Measurements from ENCODE around the gene TSHZ3. TPM values are rescaled to one million over a fixed set of nuclear protein-coding genes. Genes with fewer than 3 reads are reported as not detected.

Gene TSHZ3
- total and polyA plus RNA-seq, 2 of the 13 experiments (the other 11 are each of a cell fraction or from before 2014, with no cell fraction given): not detected

DNA sequence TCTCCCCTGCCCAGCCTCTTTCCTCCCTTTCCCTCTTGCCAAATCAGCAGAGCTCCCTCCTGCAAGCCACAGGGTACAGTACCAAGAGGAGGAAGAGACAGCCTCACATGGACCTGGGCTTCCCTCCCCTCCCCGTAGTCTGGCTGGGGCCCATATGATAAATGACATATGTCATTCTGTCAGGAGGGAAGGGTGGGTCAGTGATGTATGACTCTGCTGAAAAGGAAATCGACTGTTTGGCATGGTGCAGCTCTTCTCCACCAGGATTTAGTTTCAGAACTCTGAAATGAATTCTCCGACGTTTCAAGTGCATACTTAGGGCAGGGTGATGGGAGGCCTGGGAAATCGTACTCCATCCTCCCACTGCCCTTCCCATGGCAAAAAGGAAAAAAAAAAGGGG is 9.8 kb downstream of the TSHZ3 start:
- no TSS peak for BruUV-seq (replicated peaks)
- no peak overlapping the region for H3K4me2 ChIP-seq (ENCODE audit: low read depth, low read length)
- in situ Hi-C loops (cut with HindIII; ENCODE audit: extremely low pct_ligation_motif_present, low pct_unique_long_range_greater_than_20kb) (no loop called here), intact Hi-C loops (cut with micrococcal nuclease; ENCODE audit: unreplicated experiment) (no loop called here)
- H2AFZ ChIP-seq (ENCODE audit: low read length): no peak overlapping the region
- H4K20me1 ChIP-seq (ENCODE audit: insufficient read depth, low read length): no peaks in the 10 kb centered on the region
- DNase-seq (ENCODE audit: low spot score) (no peak), ATAC-seq (no peak), FAIRE-seq (no peak)
- no peaks in the 10 kb centered on the region for H3K79me2 ChIP-seq (ENCODE audit: insufficient read depth, low read length)
- H3K4me1 ChIP-seq (ENCODE audit: insufficient read depth, low read length): no peaks in the 10 kb centered on the region
- POLR2A ChIA-PET: no interaction called here
- peaks cover 0 to 24% of the 10 kb centered on the region in 2 experiments; a peak in 1 of 5 replicates for H3K27me3 ChIP-seq (ENCODE audit: control insufficient read depth in 1 of 2, insufficient read depth in 2 of 2, low read length in 2 of 2)
- no peak overlapping the region for H3K9ac ChIP-seq (ENCODE audit: insufficient read depth, low read depth, low read length)
- 4% methylated on average over 4 of the region's 5 CpGs for WGBS (ENCODE audit: low lambda C conversion rate)
- no peaks in the 10 kb centered on the region for H3K9me3 ChIP-seq (ENCODE audit: low read length)
- CTCF ChIA-PET (ENCODE audit: low intra/inter-chr PET ratio, low total read pairs): no interaction called here
- no peak overlapping the region for H3K27ac ChIP-seq (ENCODE audit: extremely low read length, insufficient read depth, low read length)
- no peak for TF ChIP-seq SP140L (CRISPR knock-in tag; IDR thresholded peaks at IDR 0.05; ENCODE audit: borderline replicate concordance)
- no peak for TF ChIP-seq TCF7 (IDR thresholded peaks at IDR 0.05; ENCODE audit: low read depth)
- TF ChIP-seq, protein P1, sequence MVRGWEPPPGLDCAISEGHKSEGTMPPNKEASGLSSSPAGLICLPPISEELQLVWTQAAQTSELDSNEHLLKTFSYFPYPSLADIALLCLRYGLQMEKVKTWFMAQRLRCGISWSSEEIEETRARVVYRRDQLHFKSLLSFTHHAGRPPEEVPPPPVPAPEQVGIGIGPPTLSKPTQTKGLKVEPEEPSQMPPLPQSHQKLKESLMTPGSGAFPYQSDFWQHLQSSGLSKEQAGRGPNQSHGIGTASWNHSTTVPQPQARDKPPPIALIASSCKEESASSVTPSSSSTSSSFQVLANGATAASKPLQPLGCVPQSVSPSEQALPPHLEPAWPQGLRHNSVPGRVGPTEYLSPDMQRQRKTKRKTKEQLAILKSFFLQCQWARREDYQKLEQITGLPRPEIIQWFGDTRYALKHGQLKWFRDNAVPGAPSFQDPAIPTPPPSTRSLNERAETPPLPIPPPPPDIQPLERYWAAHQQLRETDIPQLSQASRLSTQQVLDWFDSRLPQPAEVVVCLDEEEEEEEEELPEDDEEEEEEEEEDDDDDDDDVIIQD (CRISPR knock-in tag; IDR thresholded peaks at IDR 0.05; ENCODE audit: low read depth): no peak
- no peak for TF ChIP-seq ZNF777 (CRISPR knock-in tag; IDR thresholded peaks at IDR 0.05)
- no peak for TF ChIP-seq NPAS2 (CRISPR knock-in tag; IDR thresholded peaks at IDR 0.05; ENCODE audit: borderline replicate concordance)
- TF ChIP-seq, protein P2, sequence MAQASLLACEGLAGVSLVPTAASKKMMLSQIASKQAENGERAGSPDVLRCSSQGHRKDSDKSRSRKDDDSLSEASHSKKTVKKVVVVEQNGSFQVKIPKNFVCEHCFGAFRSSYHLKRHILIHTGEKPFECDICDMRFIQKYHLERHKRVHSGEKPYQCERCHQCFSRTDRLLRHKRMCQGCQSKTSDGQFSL (CRISPR knock-in tag; IDR thresholded peaks at IDR 0.05): no peak
- no peak for TF ChIP-seq ZNF605 (CRISPR knock-in tag; IDR thresholded peaks at IDR 0.05)
- no peak for TF ChIP-seq MED8 (CRISPR knock-in tag; IDR thresholded peaks at IDR 0.05; ENCODE audit: insufficient replicate concordance)
- TF ChIP-seq ZNF720 (CRISPR knock-in tag; IDR thresholded peaks at IDR 0.05): no peak
- no peak for TF ChIP-seq ZNF383 (CRISPR knock-in tag; IDR thresholded peaks at IDR 0.05; ENCODE audit: borderline replicate concordance)
- TF ChIP-seq, protein P3, sequence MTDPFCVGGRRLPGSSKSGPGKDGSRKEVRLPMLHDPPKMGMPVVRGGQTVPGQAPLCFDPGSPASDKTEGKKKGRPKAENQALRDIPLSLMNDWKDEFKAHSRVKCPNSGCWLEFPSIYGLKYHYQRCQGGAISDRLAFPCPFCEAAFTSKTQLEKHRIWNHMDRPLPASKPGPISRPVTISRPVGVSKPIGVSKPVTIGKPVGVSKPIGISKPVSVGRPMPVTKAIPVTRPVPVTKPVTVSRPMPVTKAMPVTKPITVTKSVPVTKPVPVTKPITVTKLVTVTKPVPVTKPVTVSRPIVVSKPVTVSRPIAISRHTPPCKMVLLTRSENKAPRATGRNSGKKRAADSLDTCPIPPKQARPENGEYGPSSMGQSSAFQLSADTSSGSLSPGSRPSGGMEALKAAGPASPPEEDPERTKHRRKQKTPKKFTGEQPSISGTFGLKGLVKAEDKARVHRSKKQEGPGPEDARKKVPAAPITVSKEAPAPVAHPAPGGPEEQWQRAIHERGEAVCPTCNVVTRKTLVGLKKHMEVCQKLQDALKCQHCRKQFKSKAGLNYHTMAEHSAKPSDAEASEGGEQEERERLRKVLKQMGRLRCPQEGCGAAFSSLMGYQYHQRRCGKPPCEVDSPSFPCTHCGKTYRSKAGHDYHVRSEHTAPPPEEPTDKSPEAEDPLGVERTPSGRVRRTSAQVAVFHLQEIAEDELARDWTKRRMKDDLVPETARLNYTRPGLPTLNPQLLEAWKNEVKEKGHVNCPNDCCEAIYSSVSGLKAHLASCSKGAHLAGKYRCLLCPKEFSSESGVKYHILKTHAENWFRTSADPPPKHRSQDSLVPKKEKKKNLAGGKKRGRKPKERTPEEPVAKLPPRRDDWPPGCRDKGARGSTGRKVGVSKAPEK (CRISPR knock-in tag; IDR thresholded peaks at IDR 0.05; ENCODE audit: borderline replicate concordance): no peak
- no peak overlapping the region for H3K4me3 ChIP-seq (replicated peaks in 1 of 3; ENCODE audit: insufficient read depth in 1 of 3, low read depth in 2 of 3, low read length in 3 of 3)
- no peaks in the 10 kb centered on the region for H3K36me3 ChIP-seq (replicated peaks in 1 of 2; ENCODE audit: control insufficient read depth in 1 of 2, insufficient read depth in 2 of 2, low read length in 2 of 2)

Measured in HepG2 (cell line).